Chondrocyte (in vitro differentiated cells): ENCODE measurements around the gene TMEM8B. TPM values are rescaled to one million over a fixed set of nuclear protein-coding genes. Genes with fewer than 3 reads are reported as not detected.

ENCODE experiments used
- DNase-seq: peaks from one replicate; pipeline ENCODE4 v3.0.0; 2021; ENCODE audit warnings: mixed read lengths, low spot score
- H3K27ac Mint-ChIP-seq: one replicate; pipeline ENCODE4 v1.8.0; 2021; ENCODE audit warnings: mild to moderate bottlenecking, moderate library complexity, mixed read lengths; ENCODE audit not compliant: unreplicated experiment
- H3K27me3 Mint-ChIP-seq: 2 replicates; pipeline ENCODE4 v1.8.0; 2021; ENCODE audit warnings: low read depth, mixed read lengths
- H3K36me3 Mint-ChIP-seq: 2 replicates; pipeline ENCODE4 v1.8.0; 2021; ENCODE audit warnings: low read depth, mixed read lengths
- H3K4me1 Mint-ChIP-seq: 2 replicates; pipeline ENCODE4 v1.8.0; 2021; ENCODE audit warnings: low read depth, mild to moderate bottlenecking, mixed read lengths
- H3K4me3 Mint-ChIP-seq: one replicate; pipeline ENCODE4 v1.8.0; 2021; ENCODE audit warnings: mild to moderate bottlenecking, moderate library complexity, mixed read lengths; ENCODE audit not compliant: unreplicated experiment
- H3K9me3 Mint-ChIP-seq: 2 replicates; pipeline ENCODE4 v1.8.0; 2021; ENCODE audit warnings: low read depth, mixed read lengths
- total RNA-seq: library from RNA; stranded (reverse); gene quantifications from 3 replicates; pipeline ENCODE4 v1.2.1, GENCODE V29; 2021
- TF ChIP-seq, protein P1 (sequence below): fragments of 200-600 bp; sonication (generic); IDR thresholded peaks from 2 replicates; pipeline ENCODE4 v1.5.0; 2021; ENCODE audit warnings: antibody characterized with exemption, mild to moderate bottlenecking, moderate library complexity

Gene TMEM8B
- total RNA-seq, 1 donor from 2014 or later: 18.2 TPM

DNA sequence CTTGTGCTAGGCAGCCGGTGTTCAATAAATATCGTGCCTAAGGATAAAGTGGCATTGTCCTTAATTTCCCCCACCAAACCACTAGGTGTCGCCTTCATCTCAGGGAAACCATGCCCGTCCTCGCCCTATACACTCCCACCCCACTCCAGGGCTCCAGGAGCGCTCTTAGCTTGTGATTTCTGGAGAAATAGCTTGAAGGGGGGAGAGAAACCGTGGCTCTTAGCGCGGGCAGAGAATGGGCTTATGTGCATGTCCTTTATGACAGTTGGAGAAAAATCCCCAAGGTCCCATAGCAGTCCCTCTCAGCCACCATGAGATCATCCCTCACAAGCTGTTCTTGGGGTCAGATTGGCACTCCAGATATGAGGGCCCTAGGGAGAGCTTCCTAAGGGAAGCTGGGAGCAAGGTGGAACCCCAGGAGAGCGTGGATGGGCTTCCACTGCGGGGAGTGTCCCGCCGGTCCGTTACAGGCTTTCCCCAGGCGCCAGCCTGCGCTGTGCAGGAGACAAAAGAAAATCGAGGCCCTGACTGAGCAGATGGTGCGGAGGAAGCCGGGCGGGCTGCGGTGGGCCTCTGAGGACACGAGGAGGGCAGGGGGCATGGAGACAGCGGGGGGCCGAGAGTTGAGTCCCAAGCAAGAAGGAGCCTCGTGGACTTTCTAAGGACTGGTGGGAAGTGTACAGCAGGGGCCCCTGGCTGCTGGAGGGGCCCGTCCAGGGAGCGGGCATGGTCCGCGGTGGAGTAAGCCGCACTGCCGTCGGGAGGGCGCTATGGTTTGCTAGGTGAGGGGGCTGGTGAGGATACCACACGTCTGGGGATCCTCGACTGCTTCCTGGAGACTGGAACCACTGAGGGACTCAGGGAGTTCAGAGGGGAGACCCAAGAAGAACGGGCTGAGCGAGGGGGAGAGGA is 38.4 kb upstream of the TMEM8B start:
- peaks cover 2% of the 10 kb centered on the region for H3K27me3 Mint-ChIP-seq
- H3K36me3 Mint-ChIP-seq: no peaks in the 10 kb centered on the region
- no peaks in the 10 kb centered on the region for H3K9me3 Mint-ChIP-seq
- H3K4me1 Mint-ChIP-seq: peaks cover 43% of the 10 kb centered on the region
- TF ChIP-seq, protein P1, sequence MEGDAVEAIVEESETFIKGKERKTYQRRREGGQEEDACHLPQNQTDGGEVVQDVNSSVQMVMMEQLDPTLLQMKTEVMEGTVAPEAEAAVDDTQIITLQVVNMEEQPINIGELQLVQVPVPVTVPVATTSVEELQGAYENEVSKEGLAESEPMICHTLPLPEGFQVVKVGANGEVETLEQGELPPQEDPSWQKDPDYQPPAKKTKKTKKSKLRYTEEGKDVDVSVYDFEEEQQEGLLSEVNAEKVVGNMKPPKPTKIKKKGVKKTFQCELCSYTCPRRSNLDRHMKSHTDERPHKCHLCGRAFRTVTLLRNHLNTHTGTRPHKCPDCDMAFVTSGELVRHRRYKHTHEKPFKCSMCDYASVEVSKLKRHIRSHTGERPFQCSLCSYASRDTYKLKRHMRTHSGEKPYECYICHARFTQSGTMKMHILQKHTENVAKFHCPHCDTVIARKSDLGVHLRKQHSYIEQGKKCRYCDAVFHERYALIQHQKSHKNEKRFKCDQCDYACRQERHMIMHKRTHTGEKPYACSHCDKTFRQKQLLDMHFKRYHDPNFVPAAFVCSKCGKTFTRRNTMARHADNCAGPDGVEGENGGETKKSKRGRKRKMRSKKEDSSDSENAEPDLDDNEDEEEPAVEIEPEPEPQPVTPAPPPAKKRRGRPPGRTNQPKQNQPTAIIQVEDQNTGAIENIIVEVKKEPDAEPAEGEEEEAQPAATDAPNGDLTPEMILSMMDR: peak; percentile 92
- H3K27ac Mint-ChIP-seq: peak overlapping the region; percentile 79
- no peak for DNase-seq
- H3K4me3 Mint-ChIP-seq: peak overlapping the region; percentile 74

DNA sequence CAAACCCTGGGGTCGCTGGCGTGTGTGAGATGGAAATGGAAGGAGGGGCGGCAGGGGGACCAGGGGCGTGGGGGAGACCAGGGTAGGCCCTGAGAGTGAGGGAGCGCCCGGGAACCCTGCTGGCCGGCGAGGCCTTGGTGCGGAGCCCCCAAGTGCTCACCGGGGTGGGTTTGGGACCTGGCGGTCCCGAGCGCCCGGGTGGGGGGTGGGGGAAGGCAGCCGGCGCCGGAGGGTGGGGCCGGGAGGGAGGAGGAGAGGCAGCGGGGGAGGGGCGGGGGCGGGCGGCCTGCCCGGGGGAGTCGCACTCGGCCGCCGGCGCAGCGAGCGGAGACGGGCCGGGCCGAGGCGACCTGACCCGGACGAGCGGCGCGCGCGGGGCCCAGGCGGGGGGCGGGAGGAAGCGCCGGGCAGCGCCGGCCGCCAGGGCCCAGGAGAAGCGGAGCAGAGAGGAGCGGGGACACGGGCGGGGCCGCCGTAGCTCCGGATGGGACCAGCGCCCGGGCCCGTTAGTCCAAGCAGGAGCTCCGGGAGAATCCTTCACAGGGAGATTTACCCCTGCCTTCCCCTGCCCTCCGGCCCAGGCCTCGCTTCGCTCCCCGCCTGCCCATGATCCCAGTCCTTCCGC is 37.6 kb upstream of the TMEM8B start, which contains the start of gene NPR2:
TSS of gene NPR2 (plus strand) at position 295 of the 625 bp plus-strand sequence. CDS start 818 bp downstream, outside the sequence.
- Mint-ChIP-seq H3K9me3 (no peaks in the 10 kb centered on the region), H3K4me1 (peaks cover 45% of the 10 kb centered on the region), H3K27ac (peak within 1 kb of the TSS; percentile 79), H3K36me3 (no peaks in the 10 kb centered on the region), H3K4me3 (peak within 1 kb of the TSS; percentile 74), H3K27me3 (no peaks in the 10 kb centered on the region)
- TF ChIP-seq, protein P1: peak; percentile 28
- DNase-seq: no peak

GRCh38 chr9:35792024-35792813 is 36.8 kb upstream of the TMEM8B start:
- H3K4me1 Mint-ChIP-seq: peaks cover 49% of the 10 kb centered on the region
- no peak overlapping the region for H3K27ac Mint-ChIP-seq
- no peaks in the 10 kb centered on the region for H3K9me3 Mint-ChIP-seq

DNA sequence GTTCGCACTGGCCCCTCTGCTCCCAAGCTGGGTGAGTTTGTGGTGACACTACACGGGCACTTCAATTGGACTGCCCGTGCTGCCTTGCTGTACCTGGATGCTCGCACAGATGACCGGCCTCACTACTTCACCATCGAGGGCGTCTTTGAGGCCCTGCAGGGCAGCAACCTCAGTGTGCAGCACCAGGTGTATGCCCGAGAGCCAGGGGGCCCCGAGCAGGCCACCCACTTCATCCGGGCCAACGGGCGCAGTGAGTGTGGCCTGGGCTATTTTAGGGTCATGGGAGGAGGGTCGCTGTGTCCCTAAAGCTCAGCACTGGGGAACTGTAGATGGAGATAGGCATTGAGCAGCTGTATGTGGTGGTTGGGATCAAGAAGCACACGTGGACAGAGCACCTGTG is 36.2 kb upstream of the TMEM8B start:
- Mint-ChIP-seq H3K9me3 (no peaks in the 10 kb centered on the region), H3K4me1 (peaks cover 51% of the 10 kb centered on the region), H3K36me3 (no peaks in the 10 kb centered on the region), H3K4me3 (peak overlapping the region; percentile 63), H3K27ac (no peak overlapping the region), H3K27me3 (no peaks in the 10 kb centered on the region)
- no peak for DNase-seq
- TF ChIP-seq, protein P1: no peak

More at GRCh38 chr9:35792024-35792813, 36.8 kb upstream of the TMEM8B start:
- TF ChIP-seq, protein P1: no peak
- H3K4me3 Mint-ChIP-seq: peak overlapping the region; percentile 63
- no peaks in the 10 kb centered on the region for H3K27me3 Mint-ChIP-seq
- DNase-seq: no peak
- H3K36me3 Mint-ChIP-seq: no peaks in the 10 kb centered on the region

GRCh38 chr9:35793461-35793860 is 35.6 kb upstream of the TMEM8B start:
- Mint-ChIP-seq H3K4me1 (peaks cover 57% of the 10 kb centered on the region), H3K4me3 (peak overlapping the region; percentile 63), H3K27me3 (no peaks in the 10 kb centered on the region), H3K36me3 (no peaks in the 10 kb centered on the region), H3K27ac (no peak overlapping the region), H3K9me3 (no peaks in the 10 kb centered on the region)
- TF ChIP-seq, protein P1: no peak
- DNase-seq: no peak
